Testis (tissue), 2 donors: ENCODE results near the gene COL25A1.

Experiments used
- CTCF ChIP-seq, 3 experiments: fragments of 450-650 bp in 2 of 3; fragments of 200-600 bp in 1 of 3; sonication (generic) in 1 of 3; IDR thresholded peaks; one replicate each; pipeline ENCODE4 v1.5.1; 2016 to 2019; ENCODE audit warnings: antibody characterized with exemption in 3 of 3, mild to moderate bottlenecking in 2 of 3, moderate library complexity in 1 of 3
- POLR2A ChIP-seq: fragments of 450-650 bp; IDR thresholded peaks from one replicate; pipeline ENCODE4 v1.6.1; 2017; ENCODE audit warnings: antibody characterized with exemption, mild to moderate bottlenecking, moderate library complexity

DNA sequence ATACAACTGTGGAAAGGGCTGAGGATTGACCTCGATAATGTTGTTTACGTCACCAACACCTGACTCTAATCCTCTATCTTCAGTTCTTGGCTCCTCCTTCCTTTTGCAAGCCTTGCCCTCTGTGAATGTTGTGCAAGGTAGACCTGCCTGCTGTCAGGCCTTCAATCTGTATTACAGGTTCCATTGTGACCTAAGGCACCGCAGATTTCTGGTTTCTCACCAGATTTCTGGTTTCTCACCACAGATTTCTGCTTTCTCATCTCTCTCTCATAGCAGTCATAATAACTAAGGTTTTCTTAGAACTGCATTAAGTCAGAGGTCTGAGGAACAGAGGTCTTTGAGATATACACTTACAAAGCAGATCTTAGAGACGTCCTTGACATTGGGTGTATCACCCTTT, 488.1 kb downstream of the COL25A1 start:
- TF ChIP-seq CTCF (IDR thresholded peaks at IDR 0.05) = no peak
- no peak for TF ChIP-seq POLR2A
